Measurements from ENCODE around the gene KIFC3. TPM values are rescaled to one million over a fixed set of nuclear protein-coding genes. Genes with fewer than 3 reads are reported as not detected.
"Not testable (repeated sequence)": the region's sequence is repeated elsewhere in the genome, so short reads cannot be mapped to it uniquely, and the experiment has no call there.

The KIFC3 gene
- polyA plus RNA-seq, 1 experiment = 60.5 TPM

DNA sequence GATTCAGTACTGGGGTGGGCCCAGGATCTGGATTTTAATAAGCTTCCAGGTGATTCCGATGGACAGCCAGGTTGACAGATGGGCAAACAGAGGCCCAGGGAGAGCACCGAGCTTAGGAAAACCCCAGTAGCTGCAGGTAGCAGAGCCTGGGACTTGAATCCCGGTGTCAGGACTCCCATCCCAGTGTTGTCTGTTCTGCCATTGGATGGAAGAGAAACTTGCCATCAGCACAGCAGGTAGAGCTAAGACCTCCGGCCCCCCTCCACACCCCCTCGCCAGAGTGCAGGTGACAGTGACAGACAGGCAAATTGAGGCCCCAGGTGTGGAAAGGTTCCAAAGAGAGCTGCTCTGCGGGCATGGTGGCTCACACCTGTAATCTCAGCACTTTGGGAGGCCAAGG, 54.3 kb downstream of the KIFC3 start:
- Histone ChIP-seq H3K36me3 (ENCODE audit: control insufficient read depth, insufficient read depth, low read length) (peaks cover 5% of the 10 kb centered on the region), H3K4me3 (ENCODE audit: low read depth, low read length) (no peak overlapping the region), H3K27me3 (ENCODE audit: control insufficient read depth, insufficient read depth, low read length) (no peaks in the 10 kb centered on the region)
- TF ChIP-seq, protein P1, sequence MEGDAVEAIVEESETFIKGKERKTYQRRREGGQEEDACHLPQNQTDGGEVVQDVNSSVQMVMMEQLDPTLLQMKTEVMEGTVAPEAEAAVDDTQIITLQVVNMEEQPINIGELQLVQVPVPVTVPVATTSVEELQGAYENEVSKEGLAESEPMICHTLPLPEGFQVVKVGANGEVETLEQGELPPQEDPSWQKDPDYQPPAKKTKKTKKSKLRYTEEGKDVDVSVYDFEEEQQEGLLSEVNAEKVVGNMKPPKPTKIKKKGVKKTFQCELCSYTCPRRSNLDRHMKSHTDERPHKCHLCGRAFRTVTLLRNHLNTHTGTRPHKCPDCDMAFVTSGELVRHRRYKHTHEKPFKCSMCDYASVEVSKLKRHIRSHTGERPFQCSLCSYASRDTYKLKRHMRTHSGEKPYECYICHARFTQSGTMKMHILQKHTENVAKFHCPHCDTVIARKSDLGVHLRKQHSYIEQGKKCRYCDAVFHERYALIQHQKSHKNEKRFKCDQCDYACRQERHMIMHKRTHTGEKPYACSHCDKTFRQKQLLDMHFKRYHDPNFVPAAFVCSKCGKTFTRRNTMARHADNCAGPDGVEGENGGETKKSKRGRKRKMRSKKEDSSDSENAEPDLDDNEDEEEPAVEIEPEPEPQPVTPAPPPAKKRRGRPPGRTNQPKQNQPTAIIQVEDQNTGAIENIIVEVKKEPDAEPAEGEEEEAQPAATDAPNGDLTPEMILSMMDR (IDR thresholded peaks at IDR 0.05; ENCODE audit: insufficient read depth, low read depth, low read length) = no peak
- DNase-seq (ENCODE audit: low read depth) = no peak
- ChIA-PET CTCF (interaction anchor here (1.1 to 1.9 kb wide), 4 partner anchors 9 to 172 kb away, joined by 3 to 11 read pairs (median 4); no protein-coding TSS in a partner anchor), POLR2A (no interaction called here)

DNA sequence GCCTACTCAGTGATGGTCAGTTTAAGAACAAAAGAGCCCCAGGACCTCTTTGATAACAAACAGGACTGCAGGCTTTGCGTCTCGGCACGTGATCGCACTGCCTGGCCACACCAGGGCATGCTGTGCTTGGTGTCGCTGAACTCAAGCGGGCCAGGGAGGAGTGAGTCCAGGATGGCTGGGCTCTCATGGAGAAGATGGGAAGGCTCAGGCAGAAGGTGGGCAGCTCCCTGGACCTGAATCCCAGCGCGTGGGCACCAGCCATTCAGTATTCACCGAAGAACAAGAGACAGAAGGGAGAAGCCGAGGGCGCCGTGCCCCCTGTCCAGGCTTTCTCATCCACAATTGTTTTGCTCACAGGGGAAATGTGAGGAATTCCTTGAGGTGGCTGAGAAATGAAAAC, 54.8 kb downstream of the KIFC3 start:
- POLR2A ChIA-PET = no interaction called here

DNA sequence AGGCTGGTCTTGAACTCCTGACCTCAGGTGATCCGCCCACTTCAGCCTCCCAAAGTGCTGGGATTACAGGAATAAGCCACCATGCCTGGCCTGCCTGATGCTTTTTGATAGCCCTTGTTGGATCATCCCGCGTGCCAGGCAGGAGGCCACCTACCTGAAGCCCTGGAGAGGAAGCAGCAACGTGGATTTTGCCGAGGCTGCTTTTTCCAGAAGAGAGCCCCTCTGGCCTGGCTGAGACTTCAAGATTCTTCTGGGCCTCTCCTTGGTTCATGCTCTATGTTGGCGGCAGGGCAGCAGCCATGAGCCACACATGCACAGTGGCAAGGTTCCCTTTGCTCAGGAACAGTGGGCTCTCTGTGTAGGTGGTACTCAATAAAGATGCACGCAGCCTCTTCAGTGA, 55.2 kb downstream of the KIFC3 start:
- TF ChIP-seq, protein P1 (IDR thresholded peaks at IDR 0.05; ENCODE audit: insufficient read depth, low read depth, low read length) = no peak
- ChIA-PET CTCF (interaction anchor here (1.1 kb wide), 1 partner anchor 9 kb away, joined by 3 read pairs; no protein-coding TSS in a partner anchor), POLR2A (no interaction called here)
- no peak for DNase-seq (ENCODE audit: low read depth)
- Histone ChIP-seq H3K27me3 (ENCODE audit: control insufficient read depth, insufficient read depth, low read length) (no peaks in the 10 kb centered on the region), H3K4me3 (ENCODE audit: low read depth, low read length) (no peak overlapping the region), H3K36me3 (ENCODE audit: control insufficient read depth, insufficient read depth, low read length) (peaks cover 4% of the 10 kb centered on the region)

More for the DNA sequence above, 54.8 kb downstream of the KIFC3 start:
- DNase-seq (ENCODE audit: low read depth) = no peak
- no peak overlapping the region for H3K4me3 ChIP-seq (ENCODE audit: low read depth, low read length)
- no peaks in the 10 kb centered on the region for H3K27me3 ChIP-seq (ENCODE audit: control insufficient read depth, insufficient read depth, low read length)
- CTCF ChIA-PET = interaction anchor here (1.1 to 1.9 kb wide), 3 partner anchors 9 to 171 kb away, joined by 3 to 11 read pairs (median 3); no protein-coding TSS in a partner anchor
- peaks cover 4% of the 10 kb centered on the region for H3K36me3 ChIP-seq (ENCODE audit: control insufficient read depth, insufficient read depth, low read length)
- TF ChIP-seq, protein P1 (IDR thresholded peaks at IDR 0.05; ENCODE audit: insufficient read depth, low read depth, low read length) = no peak

DNA sequence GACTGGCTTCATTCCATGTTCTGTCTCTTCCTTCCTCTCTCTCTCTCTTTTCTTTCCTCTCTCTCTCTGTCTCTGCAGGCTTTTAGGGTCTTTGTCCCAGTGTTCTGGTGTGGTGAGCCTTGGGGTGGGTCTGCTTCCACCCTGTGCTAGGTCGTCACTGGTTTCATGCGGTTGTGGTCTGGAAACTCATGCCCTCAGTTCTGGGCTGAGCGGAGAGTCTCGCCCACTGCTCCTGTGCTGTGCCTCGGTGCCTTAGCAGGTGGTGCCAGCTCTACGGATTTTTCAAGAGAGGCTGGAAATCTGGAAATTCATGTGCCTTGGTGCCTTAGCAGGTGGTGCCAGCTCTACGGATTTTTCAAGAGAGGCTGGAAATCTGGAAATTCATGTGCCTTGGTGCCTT, 56.0 kb downstream of the KIFC3 start:
- DNase-seq (ENCODE audit: low read depth); CTCF ChIA-PET; H3K36me3 ChIP-seq (ENCODE audit: control insufficient read depth, insufficient read depth, low read length); H3K4me3 ChIP-seq (ENCODE audit: low read depth, low read length); POLR2A ChIA-PET; H3K27me3 ChIP-seq (ENCODE audit: control insufficient read depth, insufficient read depth, low read length): not testable (repeated sequence)

DNA sequence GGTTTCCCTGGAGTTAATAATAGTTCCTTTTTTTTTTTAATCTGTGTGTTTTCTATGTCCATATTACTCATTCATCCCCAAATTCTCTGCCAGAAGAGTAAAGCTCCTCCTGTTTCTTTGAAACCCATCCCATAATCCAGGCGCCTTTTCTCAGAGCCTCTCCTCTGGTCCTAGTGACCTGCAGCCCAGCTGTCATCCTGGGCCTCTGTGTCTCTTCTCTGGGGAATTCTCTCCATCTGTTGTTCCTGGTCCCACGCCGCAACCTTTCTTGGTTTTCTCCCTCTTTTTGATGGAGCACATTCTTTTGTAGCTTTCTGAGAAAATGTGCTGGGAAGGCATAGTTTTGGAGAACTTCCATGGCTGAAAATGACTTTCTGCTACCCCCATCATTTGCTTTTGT, 56.5 kb downstream of the KIFC3 start:
- no peak for DNase-seq (ENCODE audit: low read depth)
- Histone ChIP-seq H3K36me3 (ENCODE audit: control insufficient read depth, insufficient read depth, low read length) (peaks cover 2% of the 10 kb centered on the region), H3K27me3 (ENCODE audit: control insufficient read depth, insufficient read depth, low read length) (no peaks in the 10 kb centered on the region), H3K4me3 (ENCODE audit: low read depth, low read length) (no peak overlapping the region)
- TF ChIP-seq, protein P1 (IDR thresholded peaks at IDR 0.05; ENCODE audit: insufficient read depth, low read depth, low read length) = no peak
- ChIA-PET CTCF (interaction anchor here (0.6 kb wide), 1 partner anchor 256 kb away, joined by 4 read pairs; no protein-coding TSS in a partner anchor), POLR2A (no interaction called here)

DNA sequence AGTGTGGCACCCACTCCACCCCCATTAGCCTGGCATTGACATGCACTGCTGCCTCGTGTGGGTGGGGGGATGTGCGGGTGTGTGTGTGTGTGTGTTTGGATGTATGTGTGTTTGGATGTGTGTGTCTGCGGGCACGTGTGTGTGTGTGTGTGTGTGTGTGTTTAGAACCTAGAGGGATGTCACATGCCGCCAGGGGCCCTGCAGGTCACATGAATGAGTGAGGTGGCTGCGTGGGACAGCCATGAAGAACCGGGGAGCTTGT, 57.7 kb downstream of the KIFC3 start:
- TF ChIP-seq, protein P1 (IDR thresholded peaks at IDR 0.05; ENCODE audit: insufficient read depth, low read depth, low read length) = no peak

More for the DNA sequence above, 57.7 kb downstream of the KIFC3 start:
- Histone ChIP-seq H3K4me3 (ENCODE audit: low read depth, low read length) (no peak overlapping the region), H3K27me3 (ENCODE audit: control insufficient read depth, insufficient read depth, low read length) (no peaks in the 10 kb centered on the region), H3K36me3 (ENCODE audit: control insufficient read depth, insufficient read depth, low read length) (peaks cover 2% of the 10 kb centered on the region)
- POLR2A ChIA-PET = interaction anchor here (0.6 kb wide), 1 partner anchor 20 kb away, joined by 4 read pairs; no protein-coding TSS in a partner anchor
- no peak for DNase-seq (ENCODE audit: low read depth)
- CTCF ChIA-PET = interaction anchor here (0.8 to 0.9 kb wide), 2 partner anchors 13 to 257 kb away, joined by 3 to 4 read pairs; partner anchors contain the start of gene USB1

Measured in BJ (cell line).